Mesendoderm (in vitro differentiated cells): ENCODE measurements around the gene SORCS2.

Source experiments
- DNase-seq: peaks from one replicate; pipeline ENCODE4 v3.0.0; 2013
- H2AK5ac ChIP-seq: 2 replicates; pipeline ENCODE4 v1.6.1; 2013; ENCODE audit warnings: low read length, inconsistent platforms
- H2BK120ac ChIP-seq: 2 replicates; pipeline ENCODE4 v1.6.1; 2013; ENCODE audit warnings: low read depth, mild to moderate bottlenecking, low read length, moderate library complexity, mixed read lengths
- H2BK15ac ChIP-seq: replicated peaks from 2 replicates; pipeline ENCODE4 v1.6.1; 2013; ENCODE audit warnings: low read depth, mild to moderate bottlenecking, moderate library complexity
- H2BK5ac ChIP-seq: 2 replicates; pipeline ENCODE4 v1.6.1; 2013; ENCODE audit warnings: low read length, inconsistent platforms
- H3K18ac ChIP-seq: 2 replicates; pipeline ENCODE4 v1.6.1; 2013; ENCODE audit warnings: mild to moderate bottlenecking, low read length, mixed read lengths
- H3K23ac ChIP-seq: one replicate; pipeline ENCODE4 v1.6.1; 2013; ENCODE audit warnings: low read length
- H3K27ac ChIP-seq: 2 replicates; pipeline ENCODE4 v1.5.1; 2013; ENCODE audit warnings: low read depth, mild to moderate bottlenecking, inconsistent platforms, low read length, moderate library complexity
- H3K27me3 ChIP-seq: 2 replicates; pipeline ENCODE4 v1.6.1; 2013; ENCODE audit warnings: low read length, control low read depth, mild to moderate bottlenecking, inconsistent platforms; ENCODE audit not compliant: insufficient read depth, poor library complexity
- H3K36me3 ChIP-seq: 2 replicates; pipeline ENCODE4 v1.6.1; 2013; ENCODE audit warnings: low read length, inconsistent platforms; ENCODE audit not compliant: control insufficient read depth, insufficient read depth
- H3K4ac ChIP-seq: one replicate; pipeline ENCODE4 v1.6.1; 2013; ENCODE audit warnings: low read depth, mild to moderate bottlenecking, low read length, moderate library complexity
- H3K4me1 ChIP-seq: 2 replicates; pipeline ENCODE4 v1.6.1; 2013; ENCODE audit warnings: low read depth, low read length, inconsistent platforms; ENCODE audit not compliant: control insufficient read depth
- H3K4me2 ChIP-seq: 2 replicates; pipeline ENCODE4 v1.6.1; 2013; ENCODE audit warnings: low read length
- H3K4me3 ChIP-seq: 2 replicates; pipeline ENCODE4 v1.5.1; 2013; ENCODE audit warnings: mild to moderate bottlenecking, low read length
- H3K56ac ChIP-seq: one replicate; pipeline ENCODE4 v1.6.1; 2013; ENCODE audit warnings: low read length
- H3K79me1 ChIP-seq: 2 replicates; pipeline ENCODE4 v1.6.1; 2013; ENCODE audit warnings: low read length, inconsistent platforms
- H3K79me2 ChIP-seq: 2 replicates; pipeline ENCODE4 v1.6.1; 2013; ENCODE audit warnings: mild to moderate bottlenecking, low read length; ENCODE audit not compliant: control insufficient read depth, insufficient read depth
- H3K9ac ChIP-seq: 2 replicates; pipeline ENCODE4 v1.6.1; 2013; ENCODE audit warnings: low read length, inconsistent platforms
- H4K5ac ChIP-seq: one replicate; pipeline ENCODE4 v1.6.1; 2013; ENCODE audit warnings: low read length
- H4K8ac ChIP-seq: one replicate; pipeline ENCODE4 v1.6.1; 2013; ENCODE audit warnings: low read depth, mild to moderate bottlenecking, control low read depth, low read length, moderate library complexity
- WGBS: extraction: QIAGEN DNeasy Blood & Tissue Kit; methylation state at CpG from one replicate; pipeline ENCODE4 v1.1.7; 2013; ENCODE audit warnings: low lambda C conversion rate, missing lambda C conversion rate; ENCODE audit not compliant: insufficient coverage; ENCODE audit errors: extremely low coverage; 5-methylcytosine and 5-hydroxymethylcytosine counted together

Gene SORCS2

GRCh38 chr4:7344636-7345155 is 152.4 kb downstream of the SORCS2 start:
- H3K4me1 ChIP-seq = no peaks in the 10 kb centered on the region
- no peak overlapping the region for H2AK5ac ChIP-seq
- no peak overlapping the region for H3K23ac ChIP-seq
- DNase-seq = no peak
- H3K79me2 ChIP-seq = no peaks in the 10 kb centered on the region
- no peak overlapping the region for H2BK5ac ChIP-seq
- no peaks in the 10 kb centered on the region for H3K36me3 ChIP-seq
- no CpG with 5 or more reads among the region's 10 CpGs for WGBS
- no peak overlapping the region for H2BK120ac ChIP-seq
- H2BK15ac ChIP-seq = no peak overlapping the region
- no peak overlapping the region for H3K9ac ChIP-seq
- no peak overlapping the region for H4K5ac ChIP-seq
- no peaks in the 10 kb centered on the region for H3K27me3 ChIP-seq
- no peak overlapping the region for H3K27ac ChIP-seq
- H3K79me1 ChIP-seq = no peaks in the 10 kb centered on the region
- no peak overlapping the region for H4K8ac ChIP-seq
- H3K4me2 ChIP-seq = no peak overlapping the region
- H3K18ac ChIP-seq = no peak overlapping the region
- H3K56ac ChIP-seq = no peak overlapping the region
- H3K4me3 ChIP-seq = no peak overlapping the region
- H3K4ac ChIP-seq = no peak overlapping the region

GRCh38 chr4:7347981-7348380 is 155.6 kb downstream of the SORCS2 start:
- WGBS = no CpG with 5 or more reads among the region's 7 CpGs
- no peak overlapping the region for H2BK15ac ChIP-seq
- H4K5ac ChIP-seq = no peak overlapping the region
- H3K56ac ChIP-seq = no peak overlapping the region
- no peaks in the 10 kb centered on the region for H3K27me3 ChIP-seq
- H3K18ac ChIP-seq = no peak overlapping the region
- no peak overlapping the region for H2AK5ac ChIP-seq
- no peak overlapping the region for H3K23ac ChIP-seq
- no peak overlapping the region for H3K27ac ChIP-seq
- no peak overlapping the region for H3K9ac ChIP-seq
- no peak overlapping the region for H4K8ac ChIP-seq
- no peak overlapping the region for H2BK5ac ChIP-seq
- no peaks in the 10 kb centered on the region for H3K79me1 ChIP-seq
- H2BK120ac ChIP-seq = no peak overlapping the region
- H3K4me1 ChIP-seq = no peaks in the 10 kb centered on the region
- H3K4me2 ChIP-seq = no peak overlapping the region
- no peak for DNase-seq
- no peaks in the 10 kb centered on the region for H3K36me3 ChIP-seq
- H3K4me3 ChIP-seq = no peak overlapping the region
- no peak overlapping the region for H3K4ac ChIP-seq
- H3K79me2 ChIP-seq = no peaks in the 10 kb centered on the region

GRCh38 chr4:7348946-7349900 is 156.9 kb downstream of the SORCS2 start:
- DNase-seq = no peak
- H2BK5ac ChIP-seq = no peak overlapping the region
- no peak overlapping the region for H2BK15ac ChIP-seq
- no peak overlapping the region for H3K27ac ChIP-seq
- H3K4me1 ChIP-seq = no peaks in the 10 kb centered on the region
- no CpG with 5 or more reads among the region's 18 CpGs for WGBS
- H2AK5ac ChIP-seq = no peak overlapping the region
- no peaks in the 10 kb centered on the region for H3K79me2 ChIP-seq
- H4K5ac ChIP-seq = no peak overlapping the region
- H3K36me3 ChIP-seq = no peaks in the 10 kb centered on the region
- no peak overlapping the region for H3K4me3 ChIP-seq
- H3K4me2 ChIP-seq = no peak overlapping the region
- no peak overlapping the region for H3K23ac ChIP-seq
- H3K4ac ChIP-seq = no peak overlapping the region
- no peaks in the 10 kb centered on the region for H3K27me3 ChIP-seq
- no peak overlapping the region for H3K9ac ChIP-seq
- H4K8ac ChIP-seq = no peak overlapping the region
- H3K56ac ChIP-seq = no peak overlapping the region
- no peak overlapping the region for H2BK120ac ChIP-seq
- no peaks in the 10 kb centered on the region for H3K79me1 ChIP-seq
- no peak overlapping the region for H3K18ac ChIP-seq

- H2AK5ac ChIP-seq = no peak overlapping the region
- no peak for DNase-seq
- H3K27me3 ChIP-seq = no peaks in the 10 kb centered on the region
Measured at GRCh38 chr4:7350396-7350795, 158.1 kb downstream of the SORCS2 start.

GRCh38 chr4:7351014-7351413 is 158.7 kb downstream of the SORCS2 start:
- Histone ChIP-seq H3K36me3 (no peaks in the 10 kb centered on the region), H3K4ac (no peak overlapping the region), H3K27me3 (no peaks in the 10 kb centered on the region), H3K23ac (no peak overlapping the region), H2BK15ac (no peak overlapping the region), H4K5ac (no peak overlapping the region), H2BK5ac (no peak overlapping the region), H3K4me3 (no peak overlapping the region), H3K79me1 (no peaks in the 10 kb centered on the region), H4K8ac (no peak overlapping the region), H2AK5ac (no peak overlapping the region), H3K4me2 (no peak overlapping the region), H3K9ac (no peak overlapping the region), H3K18ac (no peak overlapping the region), H3K56ac (no peak overlapping the region), H2BK120ac (no peak overlapping the region), H3K4me1 (no peaks in the 10 kb centered on the region), H3K79me2 (no peaks in the 10 kb centered on the region), H3K27ac (no peak overlapping the region)
- DNase-seq = no peak
- WGBS = no CpG with 5 or more reads among the region's 12 CpGs

More at GRCh38 chr4:7350396-7350795, 158.1 kb downstream of the SORCS2 start:
- no peak overlapping the region for H4K5ac ChIP-seq
- no peak overlapping the region for H3K4me3 ChIP-seq
- H2BK15ac ChIP-seq = no peak overlapping the region
- H3K56ac ChIP-seq = no peak overlapping the region
- WGBS = no CpG with 5 or more reads among the region's 6 CpGs
- no peak overlapping the region for H4K8ac ChIP-seq
- no peak overlapping the region for H2BK5ac ChIP-seq
- H3K23ac ChIP-seq = no peak overlapping the region
- H3K79me2 ChIP-seq = no peaks in the 10 kb centered on the region
- no peak overlapping the region for H3K9ac ChIP-seq
- H3K4me1 ChIP-seq = no peaks in the 10 kb centered on the region
- H3K18ac ChIP-seq = no peak overlapping the region
- no peak overlapping the region for H3K4me2 ChIP-seq
- no peak overlapping the region for H2BK120ac ChIP-seq
- no peak overlapping the region for H3K4ac ChIP-seq
- no peaks in the 10 kb centered on the region for H3K79me1 ChIP-seq
- H3K27ac ChIP-seq = no peak overlapping the region
- no peaks in the 10 kb centered on the region for H3K36me3 ChIP-seq
